Measurements from ENCODE around the gene RCVRN. TPM values are rescaled to one million over a fixed set of nuclear protein-coding genes. Genes with fewer than 3 reads are reported as not detected.
A peak's percentile ranks its signal among the peaks of the same experiment; 100 is the strongest.

RCVRN gene
- total RNA-seq, 1 experiment from 2014 or later: not detected

DNA sequence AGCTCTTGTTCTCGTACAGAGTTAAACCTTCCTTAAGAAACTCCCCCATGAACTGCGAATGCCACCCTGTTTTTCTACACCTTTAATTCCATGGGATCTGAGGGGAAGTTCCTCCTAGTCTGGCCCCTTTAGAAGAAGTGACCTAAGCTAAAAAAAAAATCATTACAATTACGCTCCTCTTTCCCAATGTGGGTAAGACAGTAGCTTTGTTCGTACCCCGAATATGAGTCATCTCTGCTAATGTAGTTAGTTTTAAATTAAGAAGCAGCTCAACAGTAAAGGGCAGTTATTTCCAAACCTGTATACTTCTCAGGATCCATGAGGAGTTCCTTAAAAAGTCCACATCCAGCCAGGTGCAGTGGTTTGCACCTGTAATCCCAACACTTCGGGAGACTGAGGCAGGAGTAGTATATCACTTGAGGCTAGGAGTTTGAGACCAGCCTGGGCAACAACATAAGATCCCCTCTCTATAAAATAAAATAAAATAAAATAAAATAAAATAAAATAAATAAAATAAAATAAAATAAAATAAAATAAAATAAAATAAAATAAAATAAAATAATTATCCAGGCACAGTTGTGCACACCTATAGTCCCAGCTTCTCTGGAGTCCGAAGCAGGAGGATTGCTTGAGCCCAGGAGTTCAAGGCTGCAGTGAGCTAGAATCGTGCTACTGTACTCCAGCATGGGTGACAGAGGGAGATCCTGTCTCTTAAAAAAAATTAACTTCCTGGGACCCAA, 26.1 kb downstream of the RCVRN start:
- H3K9me2 ChIP-seq (ENCODE audit: insufficient read depth): no peaks in the 10 kb centered on the region
- no peaks in the 10 kb centered on the region for H3K79me2 ChIP-seq (ENCODE audit: low read depth)
- H3K4me1 ChIP-seq (replicated peaks; ENCODE audit: insufficient read depth): peaks cover 54% of the 10 kb centered on the region
- H3K4me3 ChIP-seq: no peak overlapping the region
- ChIA-PET CTCF (interaction anchor here (0.6 kb wide), 1 partner anchor 252 kb away, joined by 3 read pairs; no protein-coding TSS in a partner anchor), POLR2A (ENCODE audit: unreplicated experiment) (no interaction called here)
- no peaks in the 10 kb centered on the region for H3K36me3 ChIP-seq (ENCODE audit: low read depth)
- BruUV-seq (replicated peaks): no TSS peak
- H3K27ac ChIP-seq: peak overlapping the region; percentile 34; the same call in 1 of the 2 replicates
- no peaks in the 10 kb centered on the region for H3K27me3 ChIP-seq (ENCODE audit: insufficient read depth, low read depth)
- intact Hi-C loops (cut with micrococcal nuclease; ENCODE audit: unreplicated experiment): no loop called here
- peak in 1 of 2 experiments; percentile 61 for DNase-seq
- H3F3A ChIP-seq (ENCODE audit: insufficient read depth, low read depth): peaks cover 35% of the 10 kb centered on the region; the same call in 1 of the 2 replicates
- H2AFZ ChIP-seq: no peak overlapping the region
- 0 out of 2 replicates have a peak overlapping the region, but pooled peaks have one; percentile 26 for H3K4me2 ChIP-seq
- no peak for TF ChIP-seq EZH2 (IDR thresholded peaks at IDR 0.05; ENCODE audit: low read depth)
- TF ChIP-seq, protein P1, sequence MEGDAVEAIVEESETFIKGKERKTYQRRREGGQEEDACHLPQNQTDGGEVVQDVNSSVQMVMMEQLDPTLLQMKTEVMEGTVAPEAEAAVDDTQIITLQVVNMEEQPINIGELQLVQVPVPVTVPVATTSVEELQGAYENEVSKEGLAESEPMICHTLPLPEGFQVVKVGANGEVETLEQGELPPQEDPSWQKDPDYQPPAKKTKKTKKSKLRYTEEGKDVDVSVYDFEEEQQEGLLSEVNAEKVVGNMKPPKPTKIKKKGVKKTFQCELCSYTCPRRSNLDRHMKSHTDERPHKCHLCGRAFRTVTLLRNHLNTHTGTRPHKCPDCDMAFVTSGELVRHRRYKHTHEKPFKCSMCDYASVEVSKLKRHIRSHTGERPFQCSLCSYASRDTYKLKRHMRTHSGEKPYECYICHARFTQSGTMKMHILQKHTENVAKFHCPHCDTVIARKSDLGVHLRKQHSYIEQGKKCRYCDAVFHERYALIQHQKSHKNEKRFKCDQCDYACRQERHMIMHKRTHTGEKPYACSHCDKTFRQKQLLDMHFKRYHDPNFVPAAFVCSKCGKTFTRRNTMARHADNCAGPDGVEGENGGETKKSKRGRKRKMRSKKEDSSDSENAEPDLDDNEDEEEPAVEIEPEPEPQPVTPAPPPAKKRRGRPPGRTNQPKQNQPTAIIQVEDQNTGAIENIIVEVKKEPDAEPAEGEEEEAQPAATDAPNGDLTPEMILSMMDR (conservative IDR thresholded peaks at IDR 0.05): no peak
- H4K20me1 ChIP-seq (ENCODE audit: insufficient read depth): no peaks in the 10 kb centered on the region
- H3K9me3 ChIP-seq (ENCODE audit: insufficient read depth, low read depth): peaks cover 18% of the 10 kb centered on the region; the same call in 1 of the 2 replicates

DNA sequence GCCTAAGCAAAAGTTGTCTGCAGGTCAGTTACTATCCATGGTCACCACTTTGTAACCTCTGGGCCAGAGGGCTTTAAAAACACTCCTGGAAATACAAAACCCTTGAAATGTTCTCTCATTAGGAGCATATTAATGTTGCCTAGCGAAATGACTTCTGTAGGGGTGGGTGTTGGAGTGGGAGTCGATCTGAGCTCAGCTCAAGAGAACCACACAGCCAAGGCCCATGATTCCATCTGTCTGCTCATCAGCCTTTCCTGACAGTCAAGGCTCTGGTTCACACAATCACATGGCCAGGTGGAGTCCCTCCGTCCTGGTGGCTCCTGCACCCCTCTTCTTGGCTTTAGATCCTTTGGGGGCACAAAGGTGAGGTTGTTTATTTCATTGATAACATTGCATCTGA, 26.7 kb downstream of the RCVRN start:
- POLR2A ChIA-PET (ENCODE audit: unreplicated experiment): no interaction called here
- Histone ChIP-seq H3K4me2 (0 out of 2 replicates have a peak overlapping the region, but pooled peaks have one; percentile 26), H3K4me3 (no peak overlapping the region), H3K4me1 (replicated peaks; ENCODE audit: insufficient read depth) (peaks cover 54% of the 10 kb centered on the region), H3K27ac (peak overlapping the region; percentile 34; the same call in 1 of the 2 replicates), H4K20me1 (ENCODE audit: insufficient read depth) (no peaks in the 10 kb centered on the region), H3K9me2 (ENCODE audit: insufficient read depth) (no peaks in the 10 kb centered on the region), H3K36me3 (ENCODE audit: low read depth) (no peaks in the 10 kb centered on the region), H3K9me3 (ENCODE audit: insufficient read depth, low read depth) (peaks cover 15% of the 10 kb centered on the region; the same call in 1 of the 2 replicates), H3F3A (ENCODE audit: insufficient read depth, low read depth) (peaks cover 35% of the 10 kb centered on the region; the same call in 1 of the 2 replicates), H3K27me3 (ENCODE audit: insufficient read depth, low read depth) (no peaks in the 10 kb centered on the region), H2AFZ (no peak overlapping the region), H3K79me2 (ENCODE audit: low read depth) (no peaks in the 10 kb centered on the region)
- no peak for TF ChIP-seq EZH2 (IDR thresholded peaks at IDR 0.05; ENCODE audit: low read depth)
- TF ChIP-seq, protein P1 (conservative IDR thresholded peaks at IDR 0.05): no peak
- no peak for DNase-seq
- no TSS peak for BruUV-seq (replicated peaks)
- intact Hi-C loops (cut with micrococcal nuclease; ENCODE audit: unreplicated experiment): no loop called here
- CTCF ChIA-PET: interaction anchor here (0.5 kb wide), 1 partner anchor 43 kb away, joined by 3 read pairs; no protein-coding TSS in a partner anchor

DNA sequence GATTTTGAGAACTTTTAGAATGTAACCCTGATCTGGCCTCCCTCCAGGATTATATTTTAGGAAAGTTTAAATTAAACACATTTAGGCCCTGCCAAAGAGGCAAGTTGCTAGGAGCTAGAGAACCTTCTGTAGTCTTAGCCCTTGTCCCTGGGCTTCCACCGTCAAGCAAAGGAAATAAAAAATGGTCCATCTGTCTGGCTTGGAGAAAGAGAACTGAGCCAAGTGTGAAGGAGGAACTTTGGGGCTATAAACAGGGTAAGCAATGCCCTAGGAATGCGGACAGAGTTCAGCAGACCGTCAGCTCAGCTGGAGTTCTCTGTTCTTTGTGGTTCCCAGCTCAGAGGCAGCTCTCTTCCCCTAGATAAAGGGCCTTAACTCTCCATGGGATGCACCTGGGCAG, 29.6 kb downstream of the RCVRN start:
- Histone ChIP-seq H3K9me2 (ENCODE audit: insufficient read depth) (no peaks in the 10 kb centered on the region), H3K4me2 (peak overlapping the region; percentile 48), H3F3A (ENCODE audit: insufficient read depth, low read depth) (peaks cover 27% of the 10 kb centered on the region; the same call in 1 of the 2 replicates), H3K27me3 (ENCODE audit: insufficient read depth, low read depth) (no peaks in the 10 kb centered on the region), H3K9me3 (ENCODE audit: insufficient read depth, low read depth) (no peaks in the 10 kb centered on the region), H2AFZ (no peak overlapping the region), H4K20me1 (ENCODE audit: insufficient read depth) (no peaks in the 10 kb centered on the region), H3K79me2 (ENCODE audit: low read depth) (no peaks in the 10 kb centered on the region), H3K4me1 (replicated peaks; ENCODE audit: insufficient read depth) (peaks cover 48% of the 10 kb centered on the region), H3K36me3 (ENCODE audit: low read depth) (no peaks in the 10 kb centered on the region), H3K4me3 (no peak overlapping the region), H3K27ac (peak overlapping the region; percentile 90)
- ChIA-PET POLR2A (ENCODE audit: unreplicated experiment) (interaction anchor here (0.6 kb wide), 1 partner anchor 97 kb away, joined by 4 read pairs; no protein-coding TSS in a partner anchor), CTCF (interaction anchor here (1.7 kb wide), 1 partner anchor 73 kb away, joined by 7 read pairs; no protein-coding TSS in a partner anchor)
- no TSS peak for BruUV-seq (replicated peaks)
- TF ChIP-seq EZH2 (IDR thresholded peaks at IDR 0.05; ENCODE audit: low read depth): no peak
- peak; percentile 66 to 87 for DNase-seq
- intact Hi-C loops (cut with micrococcal nuclease; ENCODE audit: unreplicated experiment): loop anchor here (1.0 to 2.0 kb wide), 2 partner anchors 39 to 73 kb away; no protein-coding TSS in a partner anchor
